Smooth muscle cell (in vitro differentiated cells): ENCODE measurements around the gene PRKCZ. TPM values are rescaled to one million over a fixed set of nuclear protein-coding genes. Genes with fewer than 3 reads are reported as not detected.

ENCODE experiments used
- DNase-seq: peaks from one replicate; lab custom pipeline; 2025; ENCODE audit not compliant: unreplicated experiment; lab: John Stamatoyannopoulos, UW
- H2AFZ ChIP-seq: fragments of 200-600 bp; sonication (generic); 2 replicates; pipeline ENCODE4 v1.6.0; 2016; ENCODE audit warnings: antibody characterized with exemption, low read depth, mild to moderate bottlenecking
- H3F3A ChIP-seq: fragments of 200-600 bp; sonication (generic); 2 replicates; pipeline ENCODE4 v1.6.0; 2017; ENCODE audit warnings: antibody characterized with exemption, low read depth
- H3K27ac ChIP-seq: fragments of 200-600 bp; sonication (generic); 2 replicates; pipeline ENCODE4 v1.5.1; 2016; ENCODE audit warnings: low read depth, mild to moderate bottlenecking
- H3K27me3 ChIP-seq: fragments of 200-600 bp; sonication (generic); 2 replicates; pipeline ENCODE4 v1.6.1; 2016; ENCODE audit warnings: low read depth, mild to moderate bottlenecking
- H3K36me3 ChIP-seq: fragments of 200-600 bp; sonication (generic); 2 replicates; pipeline ENCODE4 v1.5.1; 2016; ENCODE audit warnings: low read depth
- H3K4me1 ChIP-seq: fragments of 200-600 bp; sonication (generic); 2 replicates; pipeline ENCODE4 v1.5.1; 2016; ENCODE audit warnings: low read depth
- H3K4me2 ChIP-seq: fragments of 200-600 bp; sonication (generic); 2 replicates; pipeline ENCODE4 v1.6.0; 2016; ENCODE audit warnings: mild to moderate bottlenecking
- H3K4me3 ChIP-seq: fragments of 200-600 bp; sonication (generic); 2 replicates; pipeline ENCODE4 v1.5.1; 2016; ENCODE audit warnings: mild to moderate bottlenecking
- H3K79me2 ChIP-seq: fragments of 200-600 bp; sonication (generic); 2 replicates; pipeline ENCODE4 v1.6.0; 2016; ENCODE audit warnings: low read depth, mild to moderate bottlenecking
- H3K9ac ChIP-seq: fragments of 200-600 bp; sonication (generic); 2 replicates; pipeline ENCODE4 v1.6.0; 2016; ENCODE audit warnings: low read depth
- H3K9me3 ChIP-seq: fragments of 200-600 bp; sonication (generic); replicated peaks from 2 replicates; pipeline ENCODE4 v1.5.1; 2016; ENCODE audit warnings: low read depth
- H4K20me1 ChIP-seq: fragments of 200-600 bp; sonication (generic); 2 replicates; pipeline ENCODE4 v1.6.0; 2016; ENCODE audit warnings: low read depth
- CTCF ChIP-seq: fragments of 200-600 bp; sonication (generic); IDR thresholded peaks from 2 replicates; pipeline ENCODE4 v1.5.1; 2017; ENCODE audit warnings: borderline replicate concordance, mild to moderate bottlenecking, antibody characterized with exemption; ENCODE audit not compliant: insufficient read depth, poor library complexity, severe bottlenecking
- WGBS: methylation state at CpG from one replicate; pipeline ENCODE4 v1.1.7; 2016; ENCODE audit warnings: low lambda C conversion rate; 5-methylcytosine and 5-hydroxymethylcytosine counted together
- polyA plus RNA-seq: library from polyadenylated mRNA; unstranded; fragments of >200 nt; fragmentation: Nextera tagmentation; extraction: Ambion mirVana; gene quantifications from 2 replicates; pipeline ENCODE4 v1.2.1, GENCODE V29; 2016
- total RNA-seq: library from RNA; depleted of rRNA; stranded (reverse); fragments of >200 nt; gene quantifications from 2 replicates; pipeline ENCODE4 v1.2.3, GENCODE V29; 2014

The PRKCZ gene
- total and polyA plus RNA-seq, 2 experiments from 2014 or later, result 5.8 to 10.3 TPM

GRCh38 chr1:2233468-2233867 lies 183.3 kb downstream of the PRKCZ start:
- WGBS, result 77% methylated on average over 12 of the region's 12 CpGs
- no peak for DNase-seq
- peaks cover 99% of the 10 kb centered on the region for H3K79me2 ChIP-seq
- no peaks in the 10 kb centered on the region for H3K27me3 ChIP-seq
- TF ChIP-seq CTCF, result no peak
- H2AFZ ChIP-seq, result no peak overlapping the region
- peaks cover 8% of the 10 kb centered on the region for H3F3A ChIP-seq
- peak overlapping the region; percentile 84 for H3K27ac ChIP-seq
- H3K4me1 ChIP-seq, result peaks cover 48% of the 10 kb centered on the region
- no peaks in the 10 kb centered on the region for H3K36me3 ChIP-seq
- H3K4me3 ChIP-seq, result no peak overlapping the region
- peaks cover 99% of the 10 kb centered on the region for H4K20me1 ChIP-seq
- H3K4me2 ChIP-seq, result peak overlapping the region; percentile 98
- no peaks in the 10 kb centered on the region for H3K9me3 ChIP-seq
- peak overlapping the region; percentile 50 for H3K9ac ChIP-seq

GRCh38 chr1:2233997-2234761 lies 184.0 kb downstream of the PRKCZ start:
- Histone ChIP-seq H2AFZ (no peak overlapping the region), H3K27ac (peak overlapping the region; percentile 84), H3K9ac (peak overlapping the region; percentile 50), H3K9me3 (no peaks in the 10 kb centered on the region), H3K4me3 (peak overlapping the region; percentile 24), H3K27me3 (no peaks in the 10 kb centered on the region), H3K36me3 (no peaks in the 10 kb centered on the region), H4K20me1 (peaks cover 100% of the 10 kb centered on the region), H3K4me2 (peak overlapping the region; percentile 98), H3F3A (peaks cover 8% of the 10 kb centered on the region), H3K4me1 (peaks cover 48% of the 10 kb centered on the region), H3K79me2 (peaks cover 100% of the 10 kb centered on the region)
- peak; percentile 42 for DNase-seq
- TF ChIP-seq CTCF, result no peak
- 36% methylated on average over 27 of the region's 27 CpGs for WGBS

GRCh38 chr1:2234762-2235113 lies 184.5 kb downstream of the PRKCZ start:
- Histone ChIP-seq H3K4me1 (peaks cover 50% of the 10 kb centered on the region), H3K79me2 (peaks cover 100% of the 10 kb centered on the region), H4K20me1 (peaks cover 100% of the 10 kb centered on the region), H3F3A (peaks cover 9% of the 10 kb centered on the region), H3K4me3 (peak overlapping the region; percentile 17), H3K27ac (peak overlapping the region; percentile 84), H3K4me2 (peak overlapping the region; percentile 98), H2AFZ (no peak overlapping the region), H3K27me3 (no peaks in the 10 kb centered on the region), H3K9ac (peak overlapping the region; percentile 50), H3K9me3 (no peaks in the 10 kb centered on the region), H3K36me3 (no peaks in the 10 kb centered on the region)
- no peak for DNase-seq
- TF ChIP-seq CTCF, result no peak
- WGBS, result 72% methylated on average over 4 of the region's 4 CpGs

Other genes starting within 250 kb of the PRKCZ start
- gene GNB1, start 159.3 kb upstream of the PRKCZ start, total RNA-seq, result 188 and 208 TPM in 2 replicates
- 265 and 293 TPM in 2 replicates for gene GNB1, start 159.3 kb upstream of the PRKCZ start, polyA plus RNA-seq
- gene CALML6, start 135.2 kb upstream of the PRKCZ start, total RNA-seq, result 1.3 TPM in 1 of 2 replicates, not detected in the other
- gene CALML6, start 135.2 kb upstream of the PRKCZ start, polyA plus RNA-seq, result 0.18 and 0.46 TPM in 2 replicates
- 0.18 and 0.45 TPM in 2 replicates for gene TMEM52, start 131.1 kb upstream of the PRKCZ start, total RNA-seq
- 1.7 and 7.4 TPM in 2 replicates for gene TMEM52, start 131.1 kb upstream of the PRKCZ start, polyA plus RNA-seq
- 0.09 TPM in 1 of 2 replicates, not detected in the other for gene CFAP74, start 46.6 kb upstream of the PRKCZ start, total RNA-seq
- gene CFAP74, start 46.6 kb upstream of the PRKCZ start, polyA plus RNA-seq, result not detected in 2 replicates
- not detected in 2 replicates for gene GABRD, start 31.1 kb upstream of the PRKCZ start, total RNA-seq
- not detected in 2 replicates for gene GABRD, start 31.1 kb upstream of the PRKCZ start, polyA plus RNA-seq
- 33.1 and 39.8 TPM in 2 replicates for gene FAAP20, start 144.4 kb downstream of the PRKCZ start, total RNA-seq
- 152 and 162 TPM in 2 replicates for gene FAAP20, start 144.4 kb downstream of the PRKCZ start, polyA plus RNA-seq
- 14.4 and 19.6 TPM in 2 replicates for gene SKI, start 177.9 kb downstream of the PRKCZ start, total RNA-seq
- gene SKI, start 177.9 kb downstream of the PRKCZ start, polyA plus RNA-seq, result 4.2 and 6.8 TPM in 2 replicates